MM.1S (cell line): ENCODE measurements around the gene CLDN4.
"Not testable (repeated sequence)": the region's sequence is repeated elsewhere in the genome, so short reads cannot be mapped to it uniquely, and the experiment has no call there.

Experiments
- DNase-seq: peaks from one replicate; pipeline ENCODE4 v3.0.0-alpha.2; 2015
- H2AFZ ChIP-seq: fragments of 300-600 bp; sonication (generic); 2 replicates; pipeline ENCODE4 v1.6.0; 2016; ENCODE audit warnings: antibody characterized with exemption, low read length
- H3F3A ChIP-seq: fragments of 300-600 bp; sonication (generic); 2 replicates; pipeline ENCODE4 v1.6.1; 2016; ENCODE audit warnings: mild to moderate bottlenecking, antibody characterized with exemption, low read length, moderate library complexity, mixed read lengths; ENCODE audit not compliant: insufficient read depth
- H3K27ac ChIP-seq: fragments of 300-600 bp; sonication (generic); 2 replicates; pipeline ENCODE4 v1.5.1; 2016; ENCODE audit warnings: mild to moderate bottlenecking, low read length
- H3K27me3 ChIP-seq: fragments of 300-600 bp; sonication (generic); replicated peaks from 2 replicates; pipeline ENCODE4 v1.6.0; 2016; ENCODE audit warnings: low read length; ENCODE audit not compliant: insufficient read depth
- H3K36me3 ChIP-seq: fragments of 300-600 bp; sonication (generic); replicated peaks from 2 replicates; pipeline ENCODE4 v1.6.1; 2016; ENCODE audit warnings: mild to moderate bottlenecking, low read length, mixed read lengths; ENCODE audit not compliant: insufficient read depth
- H3K4me1 ChIP-seq: fragments of 300-600 bp; sonication (generic); 2 replicates; pipeline ENCODE4 v1.6.1; 2016; ENCODE audit warnings: low read length, mixed read lengths
- H3K4me2 ChIP-seq: fragments of 300-600 bp; sonication (generic); 2 replicates; pipeline ENCODE4 v1.6.0; 2016; ENCODE audit warnings: low read depth, low read length
- H3K4me3 ChIP-seq: fragments of 300-600 bp; sonication (generic); 2 replicates; pipeline ENCODE4 v1.5.1; 2016; ENCODE audit warnings: low read length, mixed read lengths
- H3K79me2 ChIP-seq: fragments of 300-600 bp; sonication (generic); 2 replicates; pipeline ENCODE4 v1.6.1; 2016; ENCODE audit warnings: mixed run types, low read length, mixed read lengths
- H3K9ac ChIP-seq: fragments of 300-600 bp; sonication (generic); 2 replicates; pipeline ENCODE4 v1.6.1; 2016; ENCODE audit warnings: low read length, mixed read lengths
- H3K9me2 ChIP-seq: fragments of 300-600 bp; sonication (generic); replicated peaks from 2 replicates; pipeline ENCODE4 v1.6.1; 2016; ENCODE audit warnings: mild to moderate bottlenecking, low read length, mixed read lengths; ENCODE audit not compliant: insufficient read depth
- H3K9me3 ChIP-seq: fragments of 300-600 bp; sonication (generic); replicated peaks from 2 replicates; pipeline ENCODE4 v1.6.1; 2016; ENCODE audit warnings: mild to moderate bottlenecking, low read length, mixed read lengths; ENCODE audit not compliant: insufficient read depth
- H4K20me1 ChIP-seq: fragments of 300-600 bp; sonication (generic); 2 replicates; pipeline ENCODE4 v1.6.1; 2016; ENCODE audit warnings: mild to moderate bottlenecking, low read length, moderate library complexity, mixed read lengths; ENCODE audit not compliant: insufficient read depth
- EZH2 ChIP-seq: fragments of 300-600 bp; sonication (generic); optimal IDR thresholded peaks from 2 replicates; pipeline ENCODE3; 2017; ENCODE audit warnings: low read depth, mild to moderate bottlenecking, antibody characterized with exemption, low read length, mixed read lengths
- EZH2phosphoT487 ChIP-seq: fragments of 300-600 bp; sonication (generic); IDR thresholded peaks from 2 replicates; pipeline ENCODE4 v1.6.1; 2018; ENCODE audit warnings: antibody characterized with exemption, low read length
- TF ChIP-seq, protein P1 (sequence below): fragments of 300-600 bp; sonication (generic); IDR thresholded peaks from 2 replicates; pipeline ENCODE4 v1.5.1; 2016; ENCODE audit warnings: antibody characterized with exemption, low read length, mixed read lengths

CLDN4 gene

DNA sequence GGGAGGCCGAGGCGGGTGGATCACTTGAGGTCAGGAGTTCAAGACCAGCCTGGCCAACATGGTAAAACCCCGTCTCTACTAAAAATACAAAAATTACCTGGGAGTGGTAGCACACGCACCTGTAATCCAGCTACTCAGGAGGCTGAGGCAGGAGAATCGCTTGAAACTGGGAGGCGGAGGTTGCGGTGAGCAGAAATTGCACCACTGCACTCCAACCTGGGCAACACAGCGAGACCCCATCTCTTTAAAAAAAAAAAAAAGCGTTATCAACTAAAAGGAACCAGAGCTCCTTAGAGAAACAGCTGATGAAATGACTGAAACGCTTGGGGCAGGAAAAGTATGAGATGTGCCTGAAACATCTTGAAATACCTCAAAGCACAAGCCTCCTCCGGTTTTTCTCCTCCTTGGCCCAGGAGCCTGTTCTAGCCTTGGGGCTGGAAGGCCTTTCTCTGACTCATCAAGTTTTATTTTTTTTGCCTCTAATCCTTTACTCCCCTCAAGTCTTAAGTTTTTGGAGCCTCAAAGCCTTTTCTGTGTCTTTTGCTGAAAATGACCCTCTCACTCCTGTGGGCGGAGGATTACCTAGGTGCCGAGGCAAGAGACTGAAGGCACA is 14.2 kb downstream of the CLDN4 start:
- Histone ChIP-seq H3K9ac (peak overlapping the region; percentile 62), H3K4me1 (peaks cover 28% of the 10 kb centered on the region), H3K9me2 (no peaks in the 10 kb centered on the region), H2AFZ (peak overlapping the region; percentile 14; the same call in 1 of the 2 replicates), H3K9me3 (no peaks in the 10 kb centered on the region), H3K27ac (peak overlapping the region; percentile 93), H4K20me1 (no peaks in the 10 kb centered on the region), H3K27me3 (no peaks in the 10 kb centered on the region), H3K79me2 (no peaks in the 10 kb centered on the region), H3K36me3 (no peaks in the 10 kb centered on the region), H3K4me2 (peak overlapping the region; percentile 59), H3F3A (peaks cover 26% of the 10 kb centered on the region), H3K4me3 (peak overlapping the region; percentile 19; the same call in 1 of the 2 replicates)
- DNase-seq: no peak
- no peak for TF ChIP-seq EZH2phosphoT487
- TF ChIP-seq, protein P1, sequence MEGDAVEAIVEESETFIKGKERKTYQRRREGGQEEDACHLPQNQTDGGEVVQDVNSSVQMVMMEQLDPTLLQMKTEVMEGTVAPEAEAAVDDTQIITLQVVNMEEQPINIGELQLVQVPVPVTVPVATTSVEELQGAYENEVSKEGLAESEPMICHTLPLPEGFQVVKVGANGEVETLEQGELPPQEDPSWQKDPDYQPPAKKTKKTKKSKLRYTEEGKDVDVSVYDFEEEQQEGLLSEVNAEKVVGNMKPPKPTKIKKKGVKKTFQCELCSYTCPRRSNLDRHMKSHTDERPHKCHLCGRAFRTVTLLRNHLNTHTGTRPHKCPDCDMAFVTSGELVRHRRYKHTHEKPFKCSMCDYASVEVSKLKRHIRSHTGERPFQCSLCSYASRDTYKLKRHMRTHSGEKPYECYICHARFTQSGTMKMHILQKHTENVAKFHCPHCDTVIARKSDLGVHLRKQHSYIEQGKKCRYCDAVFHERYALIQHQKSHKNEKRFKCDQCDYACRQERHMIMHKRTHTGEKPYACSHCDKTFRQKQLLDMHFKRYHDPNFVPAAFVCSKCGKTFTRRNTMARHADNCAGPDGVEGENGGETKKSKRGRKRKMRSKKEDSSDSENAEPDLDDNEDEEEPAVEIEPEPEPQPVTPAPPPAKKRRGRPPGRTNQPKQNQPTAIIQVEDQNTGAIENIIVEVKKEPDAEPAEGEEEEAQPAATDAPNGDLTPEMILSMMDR: no peak
- no peak for TF ChIP-seq EZH2

DNA sequence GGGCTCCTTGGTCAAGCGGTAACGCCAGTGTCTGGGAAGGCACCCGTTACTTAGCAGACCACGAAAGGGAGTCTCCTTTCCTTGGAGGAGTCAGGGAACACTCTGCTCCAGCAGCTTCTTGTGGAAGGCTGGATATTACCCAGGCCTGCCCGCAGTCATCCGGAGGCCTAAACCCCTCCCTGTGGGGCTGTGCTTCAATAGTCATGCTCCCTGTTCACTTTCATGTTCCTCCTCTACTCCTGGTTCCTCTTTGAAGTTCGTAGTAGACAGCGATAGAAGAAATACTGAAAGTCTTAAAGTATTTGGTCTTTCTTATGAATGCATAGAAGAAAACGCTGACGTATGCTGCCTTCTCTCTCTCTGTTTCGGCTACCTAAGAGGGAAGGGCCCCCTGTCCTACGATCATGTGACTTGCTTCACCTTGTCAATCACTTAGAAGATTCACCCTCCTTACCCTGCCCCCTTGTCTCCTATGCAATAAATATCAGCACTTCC is 15.0 kb downstream of the CLDN4 start:
- H3K79me2 ChIP-seq, H3K36me3 ChIP-seq, H3K9me3 ChIP-seq, H3K27me3 ChIP-seq, H4K20me1 ChIP-seq, H3K9me2 ChIP-seq: not testable (repeated sequence)
- peak overlapping the region; percentile 62 for H3K9ac ChIP-seq
- H3K4me3 ChIP-seq: peak overlapping the region; percentile 36; the same call in 1 of the 2 replicates
- peaks cover 35% of the 10 kb centered on the region for H3K4me1 ChIP-seq
- H3K4me2 ChIP-seq: peak overlapping the region; percentile 59
- peak; percentile 92 for DNase-seq
- peaks cover 28% of the 10 kb centered on the region for H3F3A ChIP-seq
- H3K27ac ChIP-seq: peak overlapping the region; percentile 93
- peak overlapping the region; percentile 76 for H2AFZ ChIP-seq

DNA sequence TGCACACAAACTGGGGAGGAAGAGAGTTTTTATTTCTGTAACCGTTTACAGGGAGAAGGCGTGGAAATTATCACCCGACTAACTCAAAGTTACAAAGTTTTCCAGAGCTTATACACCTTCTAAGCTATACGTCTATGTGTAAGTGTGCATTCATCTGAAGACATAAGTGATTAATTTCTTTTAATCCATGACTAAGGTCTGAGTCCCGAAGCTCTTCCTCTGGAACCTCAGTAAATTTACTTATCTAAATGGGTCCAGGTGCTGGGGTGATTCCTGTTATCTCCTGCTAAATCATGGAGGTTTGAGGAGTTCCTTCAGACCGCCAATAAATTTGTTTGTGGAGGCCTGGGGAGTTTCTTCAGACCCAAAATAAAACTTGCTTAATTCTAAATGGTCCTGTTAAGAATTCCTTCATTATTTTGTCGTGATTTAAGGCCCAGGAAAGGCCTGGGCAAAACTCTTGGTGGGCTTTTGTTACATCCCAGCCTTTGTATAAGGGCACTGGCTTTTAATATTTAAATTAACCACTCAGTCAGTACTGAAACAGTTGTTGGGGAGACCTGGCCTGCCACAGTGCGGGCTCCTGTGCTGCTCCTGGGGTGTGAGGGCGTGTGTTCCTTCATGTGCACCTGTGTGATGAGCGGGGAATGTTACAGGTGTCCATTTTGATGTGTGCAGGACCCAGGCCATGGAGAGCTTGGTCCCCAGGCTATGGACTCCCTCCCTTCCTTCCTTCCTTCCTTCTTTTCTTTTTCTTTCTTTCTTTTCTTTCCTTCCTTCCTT is 17.3 kb downstream of the CLDN4 start:
- TF ChIP-seq EZH2phosphoT487 (no peak), EZH2 (no peak)
- TF ChIP-seq, protein P1: no peak
- H3K4me1 ChIP-seq: peaks cover 43% of the 10 kb centered on the region
- no peaks in the 10 kb centered on the region for H3K36me3 ChIP-seq
- H3K4me3 ChIP-seq: no peak overlapping the region
- no peaks in the 10 kb centered on the region for H4K20me1 ChIP-seq
- no peak overlapping the region for H3K27ac ChIP-seq
- H3K9me3 ChIP-seq: no peaks in the 10 kb centered on the region
- H3K9me2 ChIP-seq: no peaks in the 10 kb centered on the region
- peaks cover 34% of the 10 kb centered on the region for H3F3A ChIP-seq
- no peak overlapping the region for H3K9ac ChIP-seq
- DNase-seq: no peak
- no peaks in the 10 kb centered on the region for H3K79me2 ChIP-seq
- H3K4me2 ChIP-seq: no peak overlapping the region
- no peaks in the 10 kb centered on the region for H3K27me3 ChIP-seq
- H2AFZ ChIP-seq: no peak overlapping the region

DNA sequence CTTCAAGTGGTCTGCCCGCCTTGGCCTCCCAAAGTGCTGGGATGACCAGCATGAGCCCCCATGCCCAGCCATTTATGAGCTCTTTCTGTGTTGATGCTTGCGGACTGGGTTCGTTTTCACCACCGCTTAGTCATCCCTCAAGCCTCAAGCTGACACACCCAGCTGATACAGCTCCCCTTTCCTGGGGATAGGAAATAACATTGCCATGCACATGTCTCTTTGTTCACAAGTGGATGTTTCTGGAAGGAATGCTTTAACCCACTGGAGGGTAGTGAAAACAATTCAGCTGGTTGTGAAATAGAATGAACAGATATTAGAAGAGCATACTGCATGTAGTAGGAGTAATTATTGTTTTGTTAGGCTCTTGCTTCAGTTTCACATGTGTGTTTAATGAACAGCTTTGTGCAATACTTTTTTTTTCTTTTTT is 20.0 kb downstream of the CLDN4 start:
- peak overlapping the region; percentile 49; the same call in 1 of the 2 replicates for H3K9ac ChIP-seq
- no peak for DNase-seq

More for the DNA sequence above, 20.0 kb downstream of the CLDN4 start:
- H4K20me1 ChIP-seq: no peaks in the 10 kb centered on the region
- H2AFZ ChIP-seq: 0 out of 2 replicates have a peak overlapping the region, but pooled peaks have one; percentile 9
- TF ChIP-seq EZH2 (no peak), EZH2phosphoT487 (no peak)
- TF ChIP-seq, protein P1: no peak
- peaks cover 5% of the 10 kb centered on the region; the same call in 1 of the 2 replicates for H3K27me3 ChIP-seq
- H3K79me2 ChIP-seq: no peaks in the 10 kb centered on the region
- no peaks in the 10 kb centered on the region for H3K36me3 ChIP-seq
- H3K4me2 ChIP-seq: peak overlapping the region; percentile 56; the same call in 1 of the 2 replicates
- H3K27ac ChIP-seq: peak overlapping the region; percentile 83
- H3K4me3 ChIP-seq: no peak overlapping the region
- H3K9me2 ChIP-seq: no peaks in the 10 kb centered on the region
- H3K9me3 ChIP-seq: no peaks in the 10 kb centered on the region
- peaks cover 32% of the 10 kb centered on the region for H3K4me1 ChIP-seq
- peaks cover 15% of the 10 kb centered on the region for H3F3A ChIP-seq
